Common myeloid progenitor, CD34-positive (primary cell): Measurements from ENCODE around the gene IL6ST.

Experiments used
- CTCF ChIA-PET: fragments of 350-600 bp; sonication (Branson Sonifier 250); formaldehyde crosslinking; loops from one replicate; lab custom pipeline; 2021; ENCODE audit warnings: antibody characterized with exemption; lab: Charles Lee
- POLR2A ChIA-PET: fragments of 350-600 bp; sonication (Branson Sonifier 250); formaldehyde crosslinking; loops from one replicate; lab custom pipeline; 2021; ENCODE audit warnings: antibody characterized with exemption; lab: Charles Lee
- DNase-seq, 3 donors: peaks; one replicate each; pipeline versions ENCODE4 v3.0.0 to v3.0.0-alpha.2; 2013
- H3K27ac ChIP-seq, 2 experiments: 1 replicate in 1 of 2; 2 replicates in 1 of 2; pipeline ENCODE4 v1.7.0; 2013; ENCODE audit warnings: inconsistent platforms in 2 of 2, low read length in 2 of 2, mild to moderate bottlenecking in 2 of 2, low read depth in 1 of 2, moderate library complexity in 1 of 2; ENCODE audit not compliant: severe bottlenecking in 2 of 2, insufficient read depth in 1 of 2, poor library complexity in 1 of 2
- H3K27me3 ChIP-seq, 5 experiments: replicated peaks in 2 of 5; 1 replicate in 3 of 5; 2 replicates in 2 of 5; pipeline versions ENCODE4 v1.6.1 to v1.7.0; 2013; ENCODE audit warnings: low read length in 4 of 5, mild to moderate bottlenecking in 2 of 5, moderate library complexity in 2 of 5, inconsistent platforms in 1 of 5; ENCODE audit not compliant: insufficient read depth in 5 of 5, control insufficient read depth in 4 of 5
- H3K36me3 ChIP-seq, 4 experiments: 1 replicate in 2 of 4; 2 replicates in 2 of 4; pipeline versions ENCODE4 v1.6.1 to v1.7.0; 2013; ENCODE audit warnings: low read length in 3 of 4, control low read depth in 1 of 4, mild to moderate bottlenecking in 1 of 4; ENCODE audit not compliant: control insufficient read depth in 4 of 4, insufficient read depth in 4 of 4
- H3K4me1 ChIP-seq, 4 experiments: 1 replicate in 3 of 4; 2 replicates in 1 of 4; pipeline versions ENCODE4 v1.6.1 to v1.7.1; 2013; ENCODE audit warnings: low read length in 3 of 4, mild to moderate bottlenecking in 3 of 4, control low read depth in 1 of 4, inconsistent platforms in 1 of 4, moderate library complexity in 1 of 4; ENCODE audit not compliant: control insufficient read depth in 4 of 4, insufficient read depth in 4 of 4; ENCODE audit errors: control extremely low read depth in 1 of 4
- H3K4me3 ChIP-seq, 7 experiments: 1 replicate in 4 of 7; 2 replicates in 3 of 7; pipeline versions ENCODE4 v1.5.1 to v1.7.0; 2013; ENCODE audit warnings: mild to moderate bottlenecking in 7 of 7, low read length in 6 of 7, moderate library complexity in 6 of 7, inconsistent platforms in 2 of 7, low read depth in 2 of 7, control low read depth in 1 of 7; ENCODE audit not compliant: insufficient read depth in 4 of 7, control insufficient read depth in 1 of 7; ENCODE audit errors: extremely low read depth in 1 of 7
- H3K9me3 ChIP-seq, 5 experiments: 1 replicate in 4 of 5; 2 replicates in 1 of 5; pipeline versions ENCODE4 v1.6.1 to v1.7.1; 2013; ENCODE audit warnings: low read length in 4 of 5, mild to moderate bottlenecking in 2 of 5, inconsistent platforms in 1 of 5, low read depth in 1 of 5, moderate library complexity in 1 of 5; ENCODE audit not compliant: control insufficient read depth in 4 of 5, insufficient read depth in 2 of 5; ENCODE audit errors: control extremely low read depth in 1 of 5
- WGBS: methylation state at CpG from one replicate; pipeline ENCODE4 v1.1.5; 2013; ENCODE audit not compliant: insufficient coverage; 5-methylcytosine and 5-hydroxymethylcytosine counted together

Gene IL6ST

GRCh38 chr5:55902696-55903095 lies 92.1 kb downstream of the IL6ST start:
- H3K4me1 ChIP-seq, result peaks cover 0 to 12% (median 11%) of the 10 kb centered on the region in 4 experiments
- ChIA-PET CTCF (interaction anchor here (0.9 kb wide), 1 partner anchor 298 kb away, joined by 3 read pairs; no protein-coding TSS in a partner anchor), POLR2A (no interaction called here)
- no peaks in the 10 kb centered on the region for H3K36me3 ChIP-seq
- DNase-seq, result no peak
- H3K9me3 ChIP-seq, result no peaks in the 10 kb centered on the region
- no peak overlapping the region for H3K27ac ChIP-seq
- peak overlapping the region in 1 of 7 experiments; percentile 15 for H3K4me3 ChIP-seq
- H3K27me3 ChIP-seq, result peaks cover 0 to 9% (median 4%) of the 10 kb centered on the region in 5 experiments
- WGBS, result 73% methylated on average over 3 of the region's 5 CpGs

- ChIA-PET POLR2A (no interaction called here), CTCF (no interaction called here)
- no peak overlapping the region for H3K4me3 ChIP-seq
- H3K27me3 ChIP-seq, result peaks cover 0 to 9% (median 4%) of the 10 kb centered on the region in 5 experiments
- H3K36me3 ChIP-seq, result no peaks in the 10 kb centered on the region
- DNase-seq, result no peak
- no peak overlapping the region for H3K27ac ChIP-seq
- H3K4me1 ChIP-seq, result peaks cover 0 to 12% (median 11%) of the 10 kb centered on the region in 4 experiments
- H3K9me3 ChIP-seq, result no peaks in the 10 kb centered on the region
Measured at GRCh38 chr5:55900776-55901175, 94.0 kb downstream of the IL6ST start.

- Histone ChIP-seq H3K4me3 (no peak overlapping the region), H3K27me3 (peaks cover 0 to 9% (median 4%) of the 10 kb centered on the region in 5 experiments), H3K27ac (no peak overlapping the region), H3K4me1 (peaks cover 0 to 12% (median 11%) of the 10 kb centered on the region in 4 experiments), H3K36me3 (no peaks in the 10 kb centered on the region), H3K9me3 (no peaks in the 10 kb centered on the region)
- WGBS, result no CpG with 5 or more reads among the region's 1 CpG
- ChIA-PET POLR2A (no interaction called here), CTCF (no interaction called here)
- DNase-seq, result no peak
Measured at GRCh38 chr5:55900068-55900467, 94.7 kb downstream of the IL6ST start.

GRCh38 chr5:55899344-55899743 lies 95.4 kb downstream of the IL6ST start:
- ChIA-PET CTCF (no interaction called here), POLR2A (no interaction called here)
- Histone ChIP-seq H3K27me3 (peaks cover 0 to 9% (median 3%) of the 10 kb centered on the region in 5 experiments), H3K4me1 (peaks cover 0 to 12% (median 11%) of the 10 kb centered on the region in 4 experiments), H3K9me3 (no peaks in the 10 kb centered on the region), H3K27ac (no peak overlapping the region), H3K36me3 (no peaks in the 10 kb centered on the region), H3K4me3 (no peak overlapping the region)
- 95% methylated on average over 5 of the region's 6 CpGs for WGBS
- no peak for DNase-seq

- H3K4me3 ChIP-seq, result no peak overlapping the region
- POLR2A ChIA-PET, result no interaction called here
- H3K9me3 ChIP-seq, result no peaks in the 10 kb centered on the region
- 97% methylated on average over 9 of the region's 14 CpGs for WGBS
- no peaks in the 10 kb centered on the region for H3K36me3 ChIP-seq
- peaks cover 0 to 6% (median 2%) of the 10 kb centered on the region in 5 experiments for H3K27me3 ChIP-seq
- no peak for DNase-seq
- CTCF ChIA-PET, result no interaction called here
- peaks cover 0 to under 1% (median under 1%) of the 10 kb centered on the region in 4 experiments for H3K4me1 ChIP-seq
- no peak overlapping the region for H3K27ac ChIP-seq
Measured at GRCh38 chr5:55897905-55898304, 96.9 kb downstream of the IL6ST start.

- ChIA-PET POLR2A (no interaction called here), CTCF (no interaction called here)
- Histone ChIP-seq H3K4me3 (peak overlapping the region in 1 of 7 experiments; percentile 20), H3K27me3 (peaks cover 0 to 6% (median 2%) of the 10 kb centered on the region in 5 experiments), H3K36me3 (no peaks in the 10 kb centered on the region), H3K27ac (no peak overlapping the region), H3K4me1 (no peaks in the 10 kb centered on the region), H3K9me3 (no peaks in the 10 kb centered on the region)
- WGBS, result 100% methylated on average over 5 of the region's 8 CpGs
- DNase-seq, result no peak
Measured at GRCh38 chr5:55897206-55897894, 97.4 kb downstream of the IL6ST start.

GRCh38 chr5:55896663-55897062 lies 98.1 kb downstream of the IL6ST start:
- no peaks in the 10 kb centered on the region for H3K4me1 ChIP-seq
- no peaks in the 10 kb centered on the region for H3K9me3 ChIP-seq
- peaks cover 0 to 6% (median 2%) of the 10 kb centered on the region in 5 experiments for H3K27me3 ChIP-seq
- ChIA-PET CTCF (no interaction called here), POLR2A (no interaction called here)
- no peaks in the 10 kb centered on the region for H3K36me3 ChIP-seq
- H3K4me3 ChIP-seq, result no peak overlapping the region
- no CpG with 5 or more reads among the region's 2 CpGs for WGBS
- DNase-seq, result no peak
- no peak overlapping the region for H3K27ac ChIP-seq
